Lower leg skin (tissue), 3 donors: Measurements from ENCODE around the gene UGT3A2.

Source experiments
- CTCF ChIP-seq, 3 donors: fragments of 450-650 bp; IDR thresholded peaks; one replicate each; pipeline ENCODE4 v1.5.1; 2016; ENCODE audit warnings: antibody characterized with exemption in 3 of 3, mild to moderate bottlenecking in 3 of 3, moderate library complexity in 2 of 3
- POLR2A ChIP-seq, 2 donors: fragments of 450-650 bp; IDR thresholded peaks; one replicate each; pipeline ENCODE4 v1.6.1; 2016 to 2017; ENCODE audit warnings: antibody characterized with exemption in 2 of 2, mild to moderate bottlenecking in 1 of 2, moderate library complexity in 1 of 2

DNA sequence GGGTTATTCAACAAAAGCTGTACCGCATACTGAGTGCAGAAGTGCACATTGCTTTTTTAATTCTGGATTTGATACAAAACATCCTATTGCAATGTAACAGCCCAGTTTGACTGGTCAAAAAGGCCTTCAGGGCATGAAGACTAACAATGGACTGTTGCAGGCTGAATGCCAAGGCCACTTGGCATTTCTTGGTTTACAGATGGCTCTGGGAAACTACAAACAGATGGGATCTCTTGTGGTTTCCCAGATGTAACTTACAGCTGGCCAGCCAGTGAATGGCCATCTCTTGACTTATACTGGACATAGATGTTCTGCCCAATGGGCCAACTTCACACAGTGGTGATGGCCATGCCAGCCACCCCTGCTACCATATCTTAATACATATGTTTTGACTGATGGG, 36.8 kb downstream of the UGT3A2 start:
- no peak for TF ChIP-seq CTCF (IDR thresholded peaks at IDR 0.05)
- no peak for TF ChIP-seq POLR2A (IDR thresholded peaks at IDR 0.05)
